HepG2 (cell line): ENCODE data around the gene CYB5D1. TPM values are rescaled to one million over a fixed set of nuclear protein-coding genes. Genes with fewer than 3 reads are reported as not detected.
A peak's percentile ranks its signal among the peaks of the same experiment; 100 is the strongest.

Experiments used
- ATAC-seq: fragments of 200-7000 bp; cut with Tn5 transposase; 3 replicates; pipeline ENCODE4 v1.9.1; 2020; ENCODE audit warnings: mild to moderate bottlenecking, moderate library complexity
- BruUV-seq: library from RNA; stranded (reverse); fragments of 400-500 nt; replicated peaks from 2 replicates; lab custom pipeline; 2021; lab: Mats Ljungman, UMichigan
- CTCF ChIA-PET: fragments of 300-600 bp; formaldehyde crosslinking; extraction: SDS; loops from one replicate; lab custom pipeline; 2021; ENCODE audit warnings: low total read pairs, inconsistent platforms, low intra/inter-chr PET ratio; lab: Yijun Ruan, JAX
- POLR2A ChIA-PET: fragments of 350-600 bp; sonication (Branson Sonifier 250); formaldehyde crosslinking; loops from one replicate; lab custom pipeline; 2020; ENCODE audit warnings: antibody characterized with exemption, inconsistent platforms; lab: Yijun Ruan, JAX
- DNase-seq: peaks from one replicate; pipeline ENCODE4 v3.0.0-alpha.2; 2015; ENCODE audit warnings: low spot score
- FAIRE-seq: peaks from 3 replicates; lab custom pipeline; 2011; peaks lifted over from hg19 to GRCh38; lab: Jason Lieb, UNC
- H2AFZ ChIP-seq: one replicate; pipeline ENCODE4 v1.6.1; 2011; ENCODE audit warnings: low read length, inconsistent platforms
- H3K27ac ChIP-seq: fragments of 300-600 bp; 3 replicates; pipeline ENCODE4 v1.8.0; 2011; ENCODE audit warnings: mixed run types, mild to moderate bottlenecking, mixed read lengths, low read length, inconsistent platforms; ENCODE audit not compliant: insufficient read depth; ENCODE audit errors: extremely low read length
- H3K27me3 ChIP-seq, 2 experiments: fragments of 200-600 bp in 1 of 2; 2 replicates in 1 of 2; 3 replicates in 1 of 2; pipeline versions ENCODE4 v1.6.0 to v1.8.0; 2011; ENCODE audit warnings: low read length in 2 of 2, mild to moderate bottlenecking in 2 of 2, moderate library complexity in 2 of 2, inconsistent platforms in 1 of 2; ENCODE audit not compliant: insufficient read depth in 2 of 2, control insufficient read depth in 1 of 2
- H3K36me3 ChIP-seq, 2 experiments: fragments of 200-600 bp in 1 of 2; replicated peaks in 1 of 2; 2 replicates in 1 of 2; 3 replicates in 1 of 2; pipeline versions ENCODE4 v1.5.1 to v1.8.0; 2011; ENCODE audit warnings: low read length in 2 of 2, inconsistent platforms in 1 of 2; ENCODE audit not compliant: insufficient read depth in 2 of 2, control insufficient read depth in 1 of 2
- H3K4me1 ChIP-seq: 2 replicates; pipeline ENCODE4 v1.5.1; 2012; ENCODE audit warnings: low read length, inconsistent platforms; ENCODE audit not compliant: insufficient read depth
- H3K4me2 ChIP-seq: 2 replicates; pipeline ENCODE4 v1.6.0; 2011; ENCODE audit warnings: low read depth, low read length, inconsistent platforms
- H3K4me3 ChIP-seq, 3 experiments: fragments of 200-600 bp in 1 of 3; sonication (generic), shearing (Covaris generic) in 1 of 3; replicated peaks in 1 of 3; 2 replicates each; pipeline ENCODE4 v1.5.1; 2011 to 2016; ENCODE audit warnings: low read length in 3 of 3, inconsistent platforms in 2 of 3, low read depth in 2 of 3, mild to moderate bottlenecking in 2 of 3, control low read depth in 1 of 3, mixed read lengths in 1 of 3; ENCODE audit not compliant: insufficient read depth in 1 of 3
- H3K79me2 ChIP-seq: one replicate; pipeline ENCODE4 v1.6.1; 2011; ENCODE audit warnings: low read length, inconsistent platforms; ENCODE audit not compliant: insufficient read depth
- H3K9ac ChIP-seq: 2 replicates; pipeline ENCODE4 v1.6.0; 2011; ENCODE audit warnings: mild to moderate bottlenecking, low read depth, low read length, inconsistent platforms; ENCODE audit not compliant: insufficient read depth
- H3K9me3 ChIP-seq: 2 replicates; pipeline ENCODE4 v1.5.1; 2012; ENCODE audit warnings: mild to moderate bottlenecking, low read length
- H4K20me1 ChIP-seq: 2 replicates; pipeline ENCODE4 v1.6.0; 2011; ENCODE audit warnings: inconsistent platforms, mild to moderate bottlenecking, low read length, moderate library complexity; ENCODE audit not compliant: insufficient read depth
- FOXJ3 ChIP-seq: sonication (generic); formaldehyde crosslinking; IDR thresholded peaks from 2 replicates; pipeline ENCODE4 v1.4.0; 2020; ENCODE audit warnings: missing genetic modification reagents, mild to moderate bottlenecking, borderline replicate concordance
- MAF1 ChIP-seq: sonication (generic); formaldehyde crosslinking; IDR thresholded peaks from 2 replicates; pipeline ENCODE4 v1.5.0; 2020; ENCODE audit warnings: missing genetic modification reagents, borderline replicate concordance
- PHF8 ChIP-seq: sonication (generic); formaldehyde crosslinking; IDR thresholded peaks from 2 replicates; pipeline ENCODE4 v1.5.0; 2020; ENCODE audit warnings: missing genetic modification reagents
- PLRG1 ChIP-seq: fragments of 450-650 bp; conservative IDR thresholded peaks from 2 replicates; pipeline ENCODE4 v1.6.1; 2016
- TAF15 ChIP-seq: fragments of 200-400 bp; formaldehyde crosslinking; IDR thresholded peaks from one replicate; pipeline ENCODE4 v1.6.1; 2018; ENCODE audit warnings: mild to moderate bottlenecking, low read depth, low read length; ENCODE audit not compliant: poor library complexity, severe bottlenecking
- ZBTB7A ChIP-seq: sonication (generic); formaldehyde crosslinking; IDR thresholded peaks from 2 replicates; pipeline ENCODE4 v1.8.0; 2022; ENCODE audit warnings: mild to moderate bottlenecking, missing genetic modification reagents
- ZNF354B ChIP-seq: sonication (generic); formaldehyde crosslinking; IDR thresholded peaks from 2 replicates; pipeline ENCODE4 v1.8.0; 2022; ENCODE audit warnings: mild to moderate bottlenecking, missing genetic modification reagents
- ZNF44 ChIP-seq: sonication (generic); formaldehyde crosslinking; IDR thresholded peaks from 2 replicates; pipeline ENCODE4 v1.5.1; 2020; ENCODE audit warnings: mild to moderate bottlenecking, missing genetic modification reagents
- ZNF451 ChIP-seq: sonication (generic); formaldehyde crosslinking; IDR thresholded peaks from 2 replicates; pipeline ENCODE4 v1.5.0; 2020; ENCODE audit warnings: mild to moderate bottlenecking, missing genetic modification reagents
- ZNF484 ChIP-seq: sonication (generic); formaldehyde crosslinking; IDR thresholded peaks from 2 replicates; pipeline ENCODE4 v1.5.1; 2020; ENCODE audit warnings: mild to moderate bottlenecking, low read depth, missing genetic modification reagents, borderline replicate concordance
- ZNF547 ChIP-seq: sonication (generic); formaldehyde crosslinking; IDR thresholded peaks from 2 replicates; pipeline ENCODE4 v1.5.1; 2020; ENCODE audit warnings: mild to moderate bottlenecking, missing genetic modification reagents
- ZNF552 ChIP-seq: sonication (generic); formaldehyde crosslinking; IDR thresholded peaks from 2 replicates; pipeline ENCODE4 v1.9.0; 2022; ENCODE audit warnings: missing genetic modification reagents, mild to moderate bottlenecking, borderline replicate concordance
- ZNF563 ChIP-seq: sonication (generic); formaldehyde crosslinking; IDR thresholded peaks from 2 replicates; pipeline ENCODE4 v1.8.0; 2022; ENCODE audit warnings: mild to moderate bottlenecking, moderate library complexity, missing genetic modification reagents
- ZNF570 ChIP-seq: sonication (generic); formaldehyde crosslinking; IDR thresholded peaks from 2 replicates; pipeline ENCODE4 v1.4.0; 2020; ENCODE audit warnings: mild to moderate bottlenecking, missing genetic modification reagents, borderline replicate concordance
- ZSCAN22 ChIP-seq: sonication (generic); formaldehyde crosslinking; IDR thresholded peaks from 2 replicates; pipeline ENCODE4 v1.4.0; 2020; ENCODE audit warnings: mild to moderate bottlenecking, missing genetic modification reagents
- WGBS: methylation state at CpG from one replicate; pipeline ENCODE4 v1.1.6; 2017; ENCODE audit warnings: low lambda C conversion rate; 5-methylcytosine and 5-hydroxymethylcytosine counted together
- in situ Hi-C: cut with HindIII; loops from 2 replicates; pipeline ENCODE4 v1.10.0; 2017; ENCODE audit warnings: low pct_unique_long_range_greater_than_20kb; ENCODE audit not compliant: extremely low pct_ligation_motif_present
- intact Hi-C: fragments of 100-400 bp; cut with micrococcal nuclease; formaldehyde crosslinking; loops from one replicate; pipeline ENCODE4 v1.10.0; 2022; ENCODE audit not compliant: unreplicated experiment
- polyA plus RNA-seq, 8 experiments: library from polyadenylated mRNA; depleted of rRNA in 3 of 8; stranded (reverse) in 7 of 8; unstranded in 1 of 8; fragments of >200 nt; fragmentation: Illumina TruSeq in 4 of 8; extraction: Trizol in 4 of 8; gene quantifications; 2 replicates each; pipeline versions ENCODE4 v1.2.1 to v1.2.3, GENCODE V29; 2011 to 2016; ENCODE audit warnings: low read depth in 4 of 8, missing spikeins in 1 of 8, mixed read lengths in 1 of 8; ENCODE audit not compliant: insufficient read depth in 1 of 8
- total RNA-seq, 5 experiments: library from RNA; depleted of rRNA; stranded (reverse); fragments of >200 nt; fragmentation: Illumina TruSeq; extraction: Trizol; gene quantifications; 2 replicates each; pipeline ENCODE4 v1.2.3, GENCODE V29; 2016; ENCODE audit warnings: low read depth in 1 of 5
- TF ChIP-seq, protein P1 (sequence below): IDR thresholded peaks from 2 replicates; pipeline ENCODE4 v1.6.1; 2016; ENCODE audit warnings: control low read depth
- TF ChIP-seq, protein P2 (sequence below): sonication (generic); formaldehyde crosslinking; conservative IDR thresholded peaks from 2 replicates; pipeline ENCODE4 v1.4.0; 2020; ENCODE audit warnings: mild to moderate bottlenecking, missing genetic modification reagents, moderate library complexity
- TF ChIP-seq, protein P3 (sequence below): sonication (generic); formaldehyde crosslinking; IDR thresholded peaks from 2 replicates; pipeline ENCODE4 v1.4.0; 2020; ENCODE audit warnings: missing genetic modification reagents

CYB5D1 gene
- total and polyA plus RNA-seq, 2 of the 13 experiments (the other 11 are each of a cell fraction or from before 2014, with no cell fraction given) = 8.9 to 17.0 TPM

DNA sequence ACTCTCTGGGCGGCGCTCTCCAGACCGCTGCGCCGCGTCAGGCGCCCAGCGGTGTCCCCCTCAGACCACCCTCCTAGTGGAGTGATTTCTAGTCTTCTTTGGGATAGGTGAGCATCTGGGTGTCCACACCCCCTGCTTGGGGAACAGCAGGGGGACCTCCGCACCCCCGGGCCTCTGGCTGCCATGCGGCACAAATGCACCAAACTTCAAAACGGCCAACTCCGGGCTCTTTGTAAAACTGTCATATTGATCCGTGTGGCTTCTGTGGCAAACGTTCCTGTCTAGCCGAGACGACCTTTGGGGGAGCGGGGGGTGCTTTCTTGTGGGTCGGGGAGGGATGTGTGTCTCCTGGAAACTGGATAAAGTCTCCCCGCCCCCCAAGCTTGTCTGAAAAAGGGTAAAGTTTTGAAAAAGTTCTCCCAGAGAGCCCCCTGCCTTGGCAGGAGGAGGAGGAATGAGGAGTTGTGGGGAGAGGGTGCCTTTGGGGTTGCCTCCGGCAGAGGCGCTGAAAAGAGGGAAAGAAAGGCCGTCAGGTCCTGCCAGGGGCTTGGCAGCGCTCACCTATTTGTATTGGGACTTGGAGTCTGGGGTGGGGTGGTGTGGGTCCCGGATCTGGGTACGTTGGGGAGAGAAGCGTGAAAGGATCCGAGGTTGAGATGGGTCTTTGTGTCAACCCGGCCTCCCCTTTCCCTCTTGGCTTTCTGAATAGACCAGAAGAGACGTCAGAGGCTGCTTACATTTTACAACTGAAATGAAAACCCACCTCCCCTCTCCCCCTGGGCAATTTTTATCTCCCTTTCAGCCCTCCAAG is 28.6 kb downstream of the CYB5D1 start:
- Histone ChIP-seq H3K9me3 (no peaks in the 10 kb centered on the region), H3K27me3 (peaks cover 1 to 19% of the 10 kb centered on the region in 2 experiments; a peak in 2 of 5 replicates), H2AFZ (peak overlapping the region; percentile 54), H3K4me3 (peak overlapping the region; percentile 45 to 76 (median 68)), H3K4me1 (peaks cover 48% of the 10 kb centered on the region), H3K36me3 (no peaks in the 10 kb centered on the region), H3K27ac (peak overlapping the region; percentile 48), H3K9ac (peak overlapping the region; percentile 55; the same call in 1 of the 2 replicates), H4K20me1 (no peaks in the 10 kb centered on the region), H3K4me2 (peak overlapping the region; percentile 92), H3K79me2 (no peaks in the 10 kb centered on the region)
- CTCF ChIA-PET = no interaction called here
- in situ Hi-C loops = no loop called here
- intact Hi-C loops = loop anchor here (1.0 kb wide), 1 partner anchor 23 kb away; no protein-coding TSS in a partner anchor
- BruUV-seq = no TSS peak
- ATAC-seq (peak; percentile 22), DNase-seq (no peak), FAIRE-seq (no peak)
- POLR2A ChIA-PET = interaction anchor here (0.7 to 1.7 kb wide), 4 partner anchors 18 to 53 kb away, joined by 3 to 6 read pairs (median 4); partner anchors contain the start of genes KDM6B and NAA38
- WGBS = 2% methylated on average over 22 of the region's 30 CpGs
- TF ChIP-seq ZNF44 (CRISPR knock-in tag) (no peak), ZSCAN22 (CRISPR knock-in tag) (no peak), ZNF484 (no peak), TAF15 (no peak), FOXJ3 (CRISPR knock-in tag) (no peak), PLRG1 (no peak), ZNF570 (CRISPR knock-in tag) (no peak), PHF8 (CRISPR knock-in tag) (no peak), ZNF563 (CRISPR knock-in tag) (no peak), ZNF547 (CRISPR knock-in tag) (no peak), ZNF354B (CRISPR knock-in tag) (no peak), ZNF552 (no peak), ZNF451 (CRISPR knock-in tag) (no peak), MAF1 (CRISPR knock-in tag) (no peak), ZBTB7A (CRISPR knock-in tag) (no peak)
- TF ChIP-seq, protein P1, sequence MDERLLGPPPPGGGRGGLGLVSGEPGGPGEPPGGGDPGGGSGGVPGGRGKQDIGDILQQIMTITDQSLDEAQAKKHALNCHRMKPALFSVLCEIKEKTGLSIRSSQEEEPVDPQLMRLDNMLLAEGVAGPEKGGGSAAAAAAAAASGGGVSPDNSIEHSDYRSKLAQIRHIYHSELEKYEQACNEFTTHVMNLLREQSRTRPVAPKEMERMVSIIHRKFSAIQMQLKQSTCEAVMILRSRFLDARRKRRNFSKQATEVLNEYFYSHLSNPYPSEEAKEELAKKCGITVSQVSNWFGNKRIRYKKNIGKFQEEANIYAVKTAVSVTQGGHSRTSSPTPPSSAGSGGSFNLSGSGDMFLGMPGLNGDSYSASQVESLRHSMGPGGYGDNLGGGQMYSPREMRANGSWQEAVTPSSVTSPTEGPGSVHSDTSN = no peak
- TF ChIP-seq, protein P2, sequence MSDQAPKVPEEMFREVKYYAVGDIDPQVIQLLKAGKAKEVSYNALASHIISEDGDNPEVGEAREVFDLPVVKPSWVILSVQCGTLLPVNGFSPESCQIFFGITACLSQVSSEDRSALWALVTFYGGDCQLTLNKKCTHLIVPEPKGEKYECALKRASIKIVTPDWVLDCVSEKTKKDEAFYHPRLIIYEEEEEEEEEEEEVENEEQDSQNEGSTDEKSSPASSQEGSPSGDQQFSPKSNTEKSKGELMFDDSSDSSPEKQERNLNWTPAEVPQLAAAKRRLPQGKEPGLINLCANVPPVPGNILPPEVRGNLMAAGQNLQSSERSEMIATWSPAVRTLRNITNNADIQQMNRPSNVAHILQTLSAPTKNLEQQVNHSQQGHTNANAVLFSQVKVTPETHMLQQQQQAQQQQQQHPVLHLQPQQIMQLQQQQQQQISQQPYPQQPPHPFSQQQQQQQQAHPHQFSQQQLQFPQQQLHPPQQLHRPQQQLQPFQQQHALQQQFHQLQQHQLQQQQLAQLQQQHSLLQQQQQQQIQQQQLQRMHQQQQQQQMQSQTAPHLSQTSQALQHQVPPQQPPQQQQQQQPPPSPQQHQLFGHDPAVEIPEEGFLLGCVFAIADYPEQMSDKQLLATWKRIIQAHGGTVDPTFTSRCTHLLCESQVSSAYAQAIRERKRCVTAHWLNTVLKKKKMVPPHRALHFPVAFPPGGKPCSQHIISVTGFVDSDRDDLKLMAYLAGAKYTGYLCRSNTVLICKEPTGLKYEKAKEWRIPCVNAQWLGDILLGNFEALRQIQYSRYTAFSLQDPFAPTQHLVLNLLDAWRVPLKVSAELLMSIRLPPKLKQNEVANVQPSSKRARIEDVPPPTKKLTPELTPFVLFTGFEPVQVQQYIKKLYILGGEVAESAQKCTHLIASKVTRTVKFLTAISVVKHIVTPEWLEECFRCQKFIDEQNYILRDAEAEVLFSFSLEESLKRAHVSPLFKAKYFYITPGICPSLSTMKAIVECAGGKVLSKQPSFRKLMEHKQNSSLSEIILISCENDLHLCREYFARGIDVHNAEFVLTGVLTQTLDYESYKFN (CRISPR knock-in tag) = no peak
- TF ChIP-seq, protein P3, sequence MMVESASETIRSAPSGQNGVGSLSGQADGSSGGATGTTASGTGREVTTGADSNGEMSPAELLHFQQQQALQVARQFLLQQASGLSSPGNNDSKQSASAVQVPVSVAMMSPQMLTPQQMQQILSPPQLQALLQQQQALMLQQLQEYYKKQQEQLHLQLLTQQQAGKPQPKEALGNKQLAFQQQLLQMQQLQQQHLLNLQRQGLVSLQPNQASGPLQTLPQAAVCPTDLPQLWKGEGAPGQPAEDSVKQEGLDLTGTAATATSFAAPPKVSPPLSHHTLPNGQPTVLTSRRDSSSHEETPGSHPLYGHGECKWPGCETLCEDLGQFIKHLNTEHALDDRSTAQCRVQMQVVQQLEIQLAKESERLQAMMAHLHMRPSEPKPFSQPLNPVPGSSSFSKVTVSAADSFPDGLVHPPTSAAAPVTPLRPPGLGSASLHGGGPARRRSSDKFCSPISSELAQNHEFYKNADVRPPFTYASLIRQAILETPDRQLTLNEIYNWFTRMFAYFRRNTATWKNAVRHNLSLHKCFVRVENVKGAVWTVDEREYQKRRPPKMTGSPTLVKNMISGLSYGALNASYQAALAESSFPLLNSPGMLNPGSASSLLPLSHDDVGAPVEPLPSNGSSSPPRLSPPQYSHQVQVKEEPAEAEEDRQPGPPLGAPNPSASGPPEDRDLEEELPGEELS = no peak
